MM.1S (cell line): ENCODE measurements around the gene BRINP3.

Experiments
- EZH2 ChIP-seq: fragments of 300-600 bp; sonication (generic); optimal IDR thresholded peaks from 2 replicates; pipeline ENCODE3; 2017; ENCODE audit warnings: low read depth, mild to moderate bottlenecking, antibody characterized with exemption, low read length, mixed read lengths
- TF ChIP-seq, protein P1 (sequence below): fragments of 300-600 bp; sonication (generic); IDR thresholded peaks from 2 replicates; pipeline ENCODE4 v1.5.1; 2016; ENCODE audit warnings: antibody characterized with exemption, low read length, mixed read lengths

DNA sequence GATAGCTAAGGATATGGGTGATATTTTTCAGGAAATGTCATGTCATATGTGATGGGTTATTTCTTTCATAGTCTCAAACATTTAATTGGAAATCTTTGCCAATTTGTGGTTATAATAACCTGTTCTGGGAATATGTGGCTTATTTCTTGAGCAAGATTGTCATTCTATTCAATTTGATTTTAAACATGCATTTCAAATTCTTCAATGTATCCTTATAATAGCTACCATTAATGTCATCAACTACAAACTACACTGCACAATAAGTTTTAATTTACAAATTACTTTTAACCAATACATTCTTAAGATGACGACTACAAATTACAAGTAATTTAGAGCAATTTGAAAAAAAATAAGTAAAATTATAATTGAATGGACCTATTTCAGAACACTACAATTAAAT, 164.9 kb downstream of the BRINP3 start:
- TF ChIP-seq, protein P1, sequence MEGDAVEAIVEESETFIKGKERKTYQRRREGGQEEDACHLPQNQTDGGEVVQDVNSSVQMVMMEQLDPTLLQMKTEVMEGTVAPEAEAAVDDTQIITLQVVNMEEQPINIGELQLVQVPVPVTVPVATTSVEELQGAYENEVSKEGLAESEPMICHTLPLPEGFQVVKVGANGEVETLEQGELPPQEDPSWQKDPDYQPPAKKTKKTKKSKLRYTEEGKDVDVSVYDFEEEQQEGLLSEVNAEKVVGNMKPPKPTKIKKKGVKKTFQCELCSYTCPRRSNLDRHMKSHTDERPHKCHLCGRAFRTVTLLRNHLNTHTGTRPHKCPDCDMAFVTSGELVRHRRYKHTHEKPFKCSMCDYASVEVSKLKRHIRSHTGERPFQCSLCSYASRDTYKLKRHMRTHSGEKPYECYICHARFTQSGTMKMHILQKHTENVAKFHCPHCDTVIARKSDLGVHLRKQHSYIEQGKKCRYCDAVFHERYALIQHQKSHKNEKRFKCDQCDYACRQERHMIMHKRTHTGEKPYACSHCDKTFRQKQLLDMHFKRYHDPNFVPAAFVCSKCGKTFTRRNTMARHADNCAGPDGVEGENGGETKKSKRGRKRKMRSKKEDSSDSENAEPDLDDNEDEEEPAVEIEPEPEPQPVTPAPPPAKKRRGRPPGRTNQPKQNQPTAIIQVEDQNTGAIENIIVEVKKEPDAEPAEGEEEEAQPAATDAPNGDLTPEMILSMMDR: no peak
- no peak for TF ChIP-seq EZH2
